ENCODE data around the gene PDZD4. TPM values are rescaled to one million over a fixed set of nuclear protein-coding genes. Genes with fewer than 3 reads are reported as not detected.

PDZD4 gene
- total and polyA plus RNA-seq, 2 of the 4 experiments (the other 2 are of a cell fraction), result under 0.01 to 0.38 TPM

- H3K56ac ChIP-seq (ENCODE audit: extremely low read depth, insufficient read depth, low read length), result no peak overlapping the region
- no peak overlapping the region for H2AFZ ChIP-seq (replicated peaks; ENCODE audit: low read length, poor library complexity)
- H3K9me3 ChIP-seq (ENCODE audit: control insufficient read depth, insufficient read depth, low read length), result peaks cover 5% of the 10 kb centered on the region
- H3K27me3 ChIP-seq (ENCODE audit: control insufficient read depth, insufficient read depth, low read length), result peaks cover 18% of the 10 kb centered on the region
- CTCF ChIA-PET, result no interaction called here
- intact Hi-C loops (cut with micrococcal nuclease) (no loop called here), in situ Hi-C loops (cut with MboI; ENCODE audit: low sequenced_read_pairs) (no loop called here), dilution Hi-C loops (cut with HindIII; ENCODE audit: low sequenced_read_pairs, unreplicated experiment) (no loop called here)
- no TSS peak for BruUV-seq (replicated peaks)
- no peak overlapping the region for H2BK5ac ChIP-seq (ENCODE audit: low read depth, low read length, poor library complexity, severe bottlenecking)
- 73% methylated on average over 11 of the region's 26 CpGs; no CpG with 5 or more reads in 1 of the 2 experiments for WGBS, 2 experiments (ENCODE audit: extremely low coverage in 2 of 2, insufficient read length in 1 of 2)
- no peak overlapping the region for H2AK5ac ChIP-seq (ENCODE audit: low read depth, low read length)
- no peak overlapping the region for H4K5ac ChIP-seq (ENCODE audit: low read depth, low read length)
- ATAC-seq (ENCODE audit: low read depth), result no peak
- H4K20me1 ChIP-seq (ENCODE audit: insufficient read depth, low read length), result no peaks in the 10 kb centered on the region
- no peak overlapping the region for H4K8ac ChIP-seq (ENCODE audit: low read depth in 2 of 2, low read length in 2 of 2)
- no peak overlapping the region for H3K23ac ChIP-seq (ENCODE audit: low read depth, low read length)
- H3K4me2 ChIP-seq (ENCODE audit: low read depth, low read length), result no peak overlapping the region
- no peak overlapping the region for H4K91ac ChIP-seq (ENCODE audit: insufficient read depth, low read depth, low read length)
- no peak overlapping the region for H3K14ac ChIP-seq (replicated peaks; ENCODE audit: low read depth, low read length)
- H3K27ac ChIP-seq (ENCODE audit: insufficient read depth, low read length), result no peak overlapping the region
- no peak overlapping the region for H3K9ac ChIP-seq (ENCODE audit: low read depth, low read length)
- H3K36me3 ChIP-seq (ENCODE audit: control insufficient read depth, insufficient read depth, low read length), result no peaks in the 10 kb centered on the region
- no peaks in the 10 kb centered on the region for H3K79me1 ChIP-seq (ENCODE audit: low read depth in 1 of 2, low read length in 2 of 2)
- no peak overlapping the region for H2AK9ac ChIP-seq (replicated peaks; ENCODE audit: low read depth, low read length, poor library complexity)
- POLR2A ChIA-PET (ENCODE audit: unreplicated experiment), result no interaction called here
- no peak overlapping the region for H2BK15ac ChIP-seq (ENCODE audit: low read depth, low read length)
- no peak overlapping the region for H3K18ac ChIP-seq (ENCODE audit: low read depth, low read length)
- H2BK20ac ChIP-seq (ENCODE audit: low read depth, low read length), result no peak overlapping the region
- H3K4me1 ChIP-seq (ENCODE audit: control insufficient read depth, insufficient read depth, low read length), result no peaks in the 10 kb centered on the region
- H3K4me3 ChIP-seq (ENCODE audit: insufficient read depth, low read depth, low read length), result no peak overlapping the region
- no peaks in the 10 kb centered on the region for H3K9me1 ChIP-seq (ENCODE audit: insufficient read depth, low read length)
- no peak for DNase-seq
- H2BK120ac ChIP-seq (ENCODE audit: low read depth, low read length), result no peak overlapping the region
- H3K4ac ChIP-seq (ENCODE audit: low read depth, low read length), result no peak overlapping the region
- TF ChIP-seq POLR2A (IDR thresholded peaks at IDR 0.05; ENCODE audit: low read depth, low read length) (no peak), USF2 (IDR thresholded peaks at IDR 0.05; ENCODE audit: low read depth, low read length) (no peak), CEBPB (IDR thresholded peaks at IDR 0.05; ENCODE audit: low read depth, low read length) (no peak), SMC3 (IDR thresholded peaks at IDR 0.05; ENCODE audit: low read depth, low read length) (no peak), RFX5 (IDR thresholded peaks at IDR 0.05; ENCODE audit: low read depth, low read length) (no peak), RCOR1 (IDR thresholded peaks at IDR 0.05; ENCODE audit: insufficient replicate concordance, low read length) (no peak), NFE2L2 (IDR thresholded peaks at IDR 0.05; ENCODE audit: low read depth, low read length) (no peak), FOS (IDR thresholded peaks at IDR 0.05; ENCODE audit: low read depth, low read length) (no peak), MAZ (IDR thresholded peaks at IDR 0.05; ENCODE audit: borderline replicate concordance, low read depth, low read length) (no peak), MAFK (IDR thresholded peaks at IDR 0.05; ENCODE audit: low read depth, low read length) (no peak), CTCF (conservative IDR thresholded peaks at IDR 0.05; ENCODE audit: low read depth, low read length) (no peak), RAD21 (IDR thresholded peaks at IDR 0.05; ENCODE audit: low read length) (no peak), ELK1 (IDR thresholded peaks at IDR 0.05; ENCODE audit: borderline replicate concordance, low read depth, low read length) (no peak), CHD1 (IDR thresholded peaks at IDR 0.05; ENCODE audit: low read depth, low read length) (no peak), BHLHE40 (IDR thresholded peaks at IDR 0.05; ENCODE audit: low read depth, low read length) (no peak)
Measured at GRCh38 chrX:153868576-153869472, 38.5 kb upstream of the PDZD4 start.

All from IMR-90 (cell line).